HG03432 (cell line): ENCODE data around the gene NEUROG1.
"Not testable (repeated sequence)": the region's sequence is repeated elsewhere in the genome, so short reads cannot be mapped to it uniquely, and the experiment has no call there.

Experiments
- ATAC-seq: cut with Tn5 transposase; IDR thresholded peaks from one replicate; pipeline ENCODE4 v1.9.1; 2021; ENCODE audit warnings: mild to moderate bottlenecking, moderate library complexity; ENCODE audit not compliant: unreplicated experiment

The NEUROG1 gene

GRCh38 chr5:135497971-135498636 lies 37.7 kb downstream of the NEUROG1 start:
- ATAC-seq = no peak

DNA sequence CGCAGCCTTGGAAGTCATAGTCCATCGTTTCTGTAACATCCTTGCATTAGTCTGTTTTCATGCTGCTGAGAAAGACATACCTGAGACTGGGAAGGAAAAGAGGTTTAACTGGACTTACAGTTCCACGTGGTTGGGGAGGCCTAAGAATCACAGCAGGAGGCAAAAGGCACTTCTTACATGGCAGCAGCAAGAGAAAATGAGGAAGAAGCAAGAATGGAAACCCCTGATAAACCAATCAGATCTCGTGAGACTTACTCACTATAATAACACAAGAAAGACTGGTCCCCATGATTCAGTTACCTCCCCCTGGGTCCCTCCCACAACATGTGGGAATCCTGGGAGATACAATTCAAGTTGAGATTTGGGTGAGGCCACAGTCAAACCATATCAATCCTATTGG lies 40.2 kb downstream of the NEUROG1 start:
- not testable (repeated sequence) for ATAC-seq

- no peak for ATAC-seq
Measured at GRCh38 chr5:135494196-135494595, 41.6 kb downstream of the NEUROG1 start.

DNA sequence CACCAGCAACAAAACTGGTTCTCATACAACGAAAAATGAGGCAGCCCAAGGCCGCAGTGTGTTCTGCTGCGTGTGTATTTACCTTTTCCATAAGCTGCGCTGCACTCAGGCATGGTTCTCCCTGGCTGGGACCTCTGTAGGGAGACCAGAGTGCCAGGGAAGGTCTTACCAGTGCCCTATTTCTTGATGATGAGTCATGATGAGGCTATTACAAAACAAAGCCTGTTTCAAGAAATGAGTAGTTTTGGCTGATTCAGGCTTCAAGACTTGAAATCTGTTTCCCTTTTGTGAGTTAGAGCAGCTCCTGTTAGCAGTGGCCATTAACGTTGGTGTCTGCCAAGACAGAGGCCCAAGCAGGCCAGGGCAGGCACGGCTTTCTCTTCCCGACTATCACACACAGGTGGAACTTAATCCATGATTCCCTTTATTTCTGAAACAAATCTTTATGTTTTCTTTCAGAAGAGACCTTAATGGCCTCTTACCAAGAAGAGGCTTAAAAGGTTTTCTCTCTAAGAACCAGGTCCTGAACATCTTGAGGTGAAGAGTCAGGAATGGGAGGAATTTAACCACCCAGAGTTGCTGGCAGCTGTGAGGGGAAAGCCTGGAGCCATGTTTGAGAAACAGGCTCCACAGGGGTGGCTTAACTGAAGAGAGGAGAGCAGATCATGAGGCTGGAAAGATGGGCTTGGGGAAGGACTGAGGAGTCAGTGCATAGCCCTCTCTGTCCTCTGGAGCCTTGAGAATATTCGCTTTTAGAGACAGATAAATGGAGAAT lies 42.2 kb downstream of the NEUROG1 start:
- no peak for ATAC-seq

DNA sequence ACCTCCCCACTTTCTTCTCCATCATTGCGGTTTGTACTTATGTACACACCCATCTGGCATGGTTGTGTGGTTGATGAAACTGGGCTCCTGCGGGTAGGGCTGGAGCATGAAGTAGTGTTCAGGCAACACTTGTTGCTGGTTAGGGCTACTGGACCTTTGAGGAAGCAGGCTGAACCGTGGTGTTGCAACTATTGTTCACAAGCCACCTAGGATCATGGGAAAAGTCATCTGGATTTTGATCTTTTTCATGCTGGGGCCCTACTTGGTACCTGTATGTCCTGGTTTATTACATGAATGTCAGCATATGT lies 43.5 kb downstream of the NEUROG1 start:
- no peak for ATAC-seq

DNA sequence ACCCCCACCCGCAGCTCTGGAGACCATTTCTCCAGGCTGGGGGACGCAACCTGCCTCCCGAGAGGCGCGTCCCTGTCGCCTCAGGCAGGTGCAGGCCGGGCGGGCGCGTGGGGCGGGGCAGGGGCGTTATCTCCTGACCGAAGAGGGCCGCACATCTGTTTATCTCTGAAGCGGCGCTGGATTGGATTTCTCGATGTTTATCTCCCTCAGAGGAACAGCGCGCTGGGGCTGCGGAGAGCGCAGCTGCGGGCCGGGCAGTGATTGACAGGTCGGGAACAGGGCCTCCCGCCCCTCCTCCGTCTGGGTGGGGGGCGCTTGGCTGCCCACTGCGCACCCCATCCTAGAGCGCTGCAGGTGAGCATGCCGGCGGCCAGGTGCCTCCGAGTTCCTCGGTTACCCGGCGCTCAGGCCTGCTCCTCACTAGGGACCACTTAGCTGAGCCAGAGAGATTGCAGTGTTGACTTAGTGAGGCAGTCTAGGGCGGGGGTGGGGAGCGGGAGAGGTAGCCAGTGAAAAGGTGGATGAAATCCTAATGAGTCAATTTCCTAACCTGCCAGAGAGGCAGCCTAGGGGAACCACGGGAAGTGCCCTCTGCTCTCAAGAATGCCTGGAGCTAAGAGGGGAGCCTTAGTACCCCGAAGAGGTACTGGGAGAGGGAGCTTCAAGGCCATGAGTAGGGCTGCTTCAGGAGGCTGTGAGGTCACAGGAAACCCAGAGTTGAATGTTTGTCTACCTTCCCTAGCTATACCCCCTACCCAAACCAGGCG lies 44.0 kb downstream of the NEUROG1 start:
- no peak for ATAC-seq

- ATAC-seq = no peak
Measured at GRCh38 chr5:135491038-135491551, 44.7 kb downstream of the NEUROG1 start.

DNA sequence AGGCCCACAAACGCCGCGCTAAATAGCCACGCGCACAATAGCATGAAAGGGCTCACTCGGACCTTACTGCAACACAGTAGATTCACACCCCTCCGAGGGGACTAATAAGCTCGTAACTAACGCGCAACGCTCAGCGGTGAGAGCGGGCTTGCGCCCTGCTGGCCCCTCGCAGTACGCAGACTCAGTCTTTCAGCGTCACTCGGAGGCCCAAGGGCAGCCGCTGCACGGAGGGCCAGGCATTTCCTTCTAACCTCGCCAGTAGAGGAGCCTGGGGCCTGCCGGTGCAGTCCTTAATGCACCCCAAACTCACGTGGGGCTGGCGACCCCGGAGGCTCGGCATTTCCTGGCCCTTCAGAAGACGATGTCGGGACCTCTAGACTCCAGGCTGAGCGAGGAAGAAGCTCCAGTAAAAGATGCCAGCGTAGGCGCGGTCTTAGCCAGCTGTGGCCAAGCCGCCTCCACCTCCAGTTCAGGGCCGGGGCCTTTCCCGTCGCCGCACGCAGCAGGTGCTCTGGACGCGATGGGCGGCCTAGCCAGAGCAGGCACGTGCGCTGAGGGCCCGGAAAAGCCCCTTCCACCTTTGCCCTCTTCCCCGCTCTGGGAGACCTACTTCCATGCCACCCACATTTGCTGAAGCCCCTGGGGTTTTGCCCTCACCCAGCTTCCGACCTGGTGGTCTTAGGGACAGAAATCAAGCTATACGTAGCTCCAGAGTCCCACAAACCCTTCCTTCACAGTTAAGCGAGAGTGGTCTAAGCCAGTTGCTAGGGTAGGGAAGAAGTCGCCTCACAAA lies 45.3 kb downstream of the NEUROG1 start:
- ATAC-seq = no peak

DNA sequence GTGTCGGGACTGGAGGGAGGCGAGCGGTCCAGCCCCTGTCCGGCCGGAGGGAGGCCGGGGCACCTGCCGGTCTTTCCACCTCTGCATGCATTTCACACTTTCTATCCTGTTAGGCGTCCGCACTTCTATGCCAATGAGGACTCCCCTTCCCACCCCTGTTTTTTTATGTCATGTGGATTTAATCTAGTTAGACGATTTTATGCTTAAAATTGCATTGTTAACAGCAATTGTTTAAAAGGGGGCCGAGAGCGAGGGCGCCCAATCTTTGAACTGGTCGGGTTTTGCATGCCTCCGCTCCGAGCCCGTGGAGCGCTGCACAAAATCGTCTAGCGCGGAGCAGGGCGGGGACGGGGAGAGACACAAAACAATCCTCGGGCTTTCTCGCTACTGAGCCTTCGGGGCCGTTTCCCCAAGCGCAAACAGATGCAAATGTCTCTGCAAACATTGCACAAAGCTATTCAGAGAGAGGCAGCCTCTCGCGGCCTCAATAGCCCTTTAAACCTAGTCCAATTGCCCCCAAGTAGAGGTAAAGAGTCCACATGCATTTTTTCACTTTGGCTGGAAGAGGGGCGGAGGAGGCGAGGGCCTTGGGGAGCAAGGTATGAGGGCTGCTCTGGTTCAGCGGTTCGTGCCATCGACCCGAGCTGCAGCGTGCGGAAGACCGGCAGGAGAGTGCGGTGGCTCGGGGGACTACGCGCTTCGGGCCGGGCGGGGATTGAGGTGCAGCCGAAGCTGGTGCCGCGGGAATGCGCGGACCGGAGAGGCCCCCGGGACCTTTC lies 46.1 kb downstream of the NEUROG1 start:
- ATAC-seq = no peak

- no peak for ATAC-seq
Measured at GRCh38 chr5:135488727-135489465, 46.9 kb downstream of the NEUROG1 start.

DNA sequence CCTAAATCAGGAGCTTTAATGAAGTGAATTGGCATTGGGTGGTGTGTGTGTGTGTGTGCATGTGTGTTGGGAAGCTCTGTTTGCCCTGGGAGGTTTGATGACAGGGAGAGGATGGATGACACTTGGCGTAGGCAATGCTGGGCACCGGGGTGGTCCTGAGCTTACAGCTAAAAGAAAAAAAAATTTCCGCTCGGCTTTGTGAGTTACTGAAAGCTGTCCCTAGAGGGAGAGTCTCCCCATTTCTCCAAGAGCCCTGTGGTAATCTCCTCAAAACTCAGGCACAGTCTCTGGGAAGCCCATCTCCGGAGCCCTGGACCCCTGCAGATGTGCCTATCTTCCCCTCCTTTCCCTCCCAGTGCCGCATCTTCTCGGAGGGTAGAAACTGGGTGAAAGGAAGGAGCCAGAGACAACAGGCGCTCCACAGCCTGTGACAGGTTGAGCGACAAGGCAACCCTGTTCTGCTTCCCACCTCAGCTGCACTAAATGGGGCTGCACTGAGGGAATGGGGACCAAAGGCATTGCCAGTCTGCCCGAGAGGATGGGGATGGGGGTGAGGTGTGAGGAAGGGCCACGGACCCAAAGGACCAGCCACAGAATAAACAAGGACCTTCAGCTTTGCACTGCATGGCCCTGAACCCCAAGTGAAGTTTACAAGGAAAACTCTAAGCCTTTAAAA lies 47.8 kb downstream of the NEUROG1 start:
- ATAC-seq = no peak

DNA sequence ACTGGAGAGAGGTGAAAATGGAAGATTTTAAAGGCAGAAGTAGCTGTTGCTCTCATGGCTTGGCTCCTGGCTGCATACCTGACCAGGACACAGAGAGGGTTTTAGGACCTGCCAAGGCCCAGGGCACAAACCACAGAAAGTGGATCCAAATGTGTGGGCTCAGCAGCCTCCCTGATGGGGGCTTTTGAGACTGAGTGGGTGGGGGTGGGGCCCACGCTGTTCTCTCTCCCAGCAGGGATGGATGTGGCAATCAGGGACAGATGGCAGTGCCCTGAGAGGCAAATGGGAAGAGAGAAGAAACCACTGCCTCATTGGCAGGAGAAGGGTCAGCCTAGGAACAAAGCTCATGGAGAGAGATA lies 48.7 kb downstream of the NEUROG1 start:
- no peak for ATAC-seq

- ATAC-seq = no peak
Measured at GRCh38 chr5:135486131-135487036, 49.4 kb downstream of the NEUROG1 start.

- no peak for ATAC-seq
Measured at GRCh38 chr5:135484674-135485086, 51.1 kb downstream of the NEUROG1 start.
